PC-3 (cell line): ENCODE measurements around the gene GOLGA6L7. TPM values are rescaled to one million over a fixed set of nuclear protein-coding genes. Genes with fewer than 3 reads are reported as not detected.
A peak's percentile ranks its signal among the peaks of the same experiment; 100 is the strongest.
"Not testable (repeated sequence)": the region's sequence is repeated elsewhere in the genome, so short reads cannot be mapped to it uniquely, and the experiment has no call there.

Experiments
- ATAC-seq: fragments of 200-7000 bp; cut with Tn5 transposase; 2 replicates; pipeline ENCODE4 v1.9.1; 2020; ENCODE audit warnings: mild to moderate bottlenecking, moderate library complexity
- BruUV-seq: library from RNA; stranded (reverse); fragments of 400-500 nt; replicated peaks from 2 replicates; lab custom pipeline; 2021; lab: Mats Ljungman, UMichigan
- CTCF ChIA-PET: fragments of 300-600 bp; sonication (Branson Sonifier 250); formaldehyde crosslinking; loops from one replicate; lab custom pipeline; 2022; ENCODE audit warnings: antibody characterized with exemption; lab: Charles Lee
- POLR2A ChIA-PET: fragments of 300-600 bp; sonication (Branson Sonifier 250); formaldehyde crosslinking; loops from one replicate; lab custom pipeline; 2022; ENCODE audit warnings: antibody characterized with exemption; ENCODE audit not compliant: unreplicated experiment; lab: Charles Lee
- DNase-seq: peaks from one replicate; pipeline ENCODE4 v3.0.0-alpha.2; 2015
- H2AFZ ChIP-seq: fragments of 300-600 bp; sonication (generic); 2 replicates; pipeline ENCODE4 v1.6.0; 2016; ENCODE audit warnings: antibody characterized with exemption, low read length
- H3F3A ChIP-seq: fragments of 300-600 bp; sonication (generic); one replicate; pipeline ENCODE4 v1.6.0; 2017; ENCODE audit warnings: antibody characterized with exemption, low read length, control low read depth, mild to moderate bottlenecking; ENCODE audit not compliant: unreplicated experiment
- H3K27ac ChIP-seq: fragments of 300-600 bp; sonication (generic); 2 replicates; pipeline ENCODE4 v1.5.1; 2016; ENCODE audit warnings: mild to moderate bottlenecking, low read length
- H3K27me3 ChIP-seq: fragments of 300-600 bp; sonication (generic); 2 replicates; pipeline ENCODE4 v1.6.1; 2016; ENCODE audit warnings: low read length, mixed read lengths
- H3K36me3 ChIP-seq: fragments of 300-600 bp; sonication (generic); 2 replicates; pipeline ENCODE4 v1.6.1; 2016; ENCODE audit warnings: low read depth, mixed run types, low read length, mixed read lengths
- H3K4me1 ChIP-seq: fragments of 300-600 bp; sonication (generic); 2 replicates; pipeline ENCODE4 v1.5.1; 2016; ENCODE audit warnings: low read length; ENCODE audit not compliant: insufficient read depth
- H3K4me2 ChIP-seq: fragments of 300-600 bp; sonication (generic); 2 replicates; pipeline ENCODE4 v1.6.0; 2016; ENCODE audit warnings: low read length
- H3K4me3 ChIP-seq: fragments of 300-600 bp; sonication (generic); 2 replicates; pipeline ENCODE4 v1.5.1; 2016; ENCODE audit warnings: mild to moderate bottlenecking, low read length, mixed read lengths
- H3K79me2 ChIP-seq: fragments of 300-600 bp; sonication (generic); 2 replicates; pipeline ENCODE4 v1.6.1; 2017; ENCODE audit warnings: low read length, mixed read lengths
- H3K9ac ChIP-seq: fragments of 300-600 bp; sonication (generic); 2 replicates; pipeline ENCODE4 v1.6.0; 2016; ENCODE audit warnings: mild to moderate bottlenecking, low read length
- H3K9me2 ChIP-seq: fragments of 300-600 bp; sonication (generic); replicated peaks from 2 replicates; pipeline ENCODE4 v1.6.1; 2016; ENCODE audit warnings: mixed run types, low read length, mixed read lengths
- H3K9me3 ChIP-seq: fragments of 300-600 bp; sonication (generic); 2 replicates; pipeline ENCODE4 v1.6.1; 2016; ENCODE audit warnings: low read length, mixed read lengths
- H4K20me1 ChIP-seq: fragments of 300-600 bp; sonication (generic); 2 replicates; pipeline ENCODE4 v1.6.1; 2016; ENCODE audit warnings: low read length, mixed read lengths
- EZH2 ChIP-seq: fragments of 300-600 bp; sonication (generic); IDR thresholded peaks from one replicate; pipeline ENCODE4 v1.6.1; 2017; ENCODE audit warnings: antibody characterized with exemption, mild to moderate bottlenecking, low read length; ENCODE audit not compliant: unreplicated experiment
- EZH2phosphoT487 ChIP-seq: fragments of 300-600 bp; sonication (generic); IDR thresholded peaks from 2 replicates; pipeline ENCODE4 v1.6.1; 2018; ENCODE audit warnings: mild to moderate bottlenecking, antibody characterized with exemption, low read length, borderline replicate concordance
- intact Hi-C: fragments of 100-400 bp; cut with micrococcal nuclease; formaldehyde crosslinking; loops from 2 replicates; pipeline ENCODE4 v1.9.0; 2023
- total RNA-seq: library from RNA; depleted of rRNA; stranded (reverse); fragments of >200 nt; gene quantifications from 2 replicates; pipeline ENCODE4 v1.2.3, GENCODE V29; 2014
- TF ChIP-seq, protein P1 (sequence below): fragments of 300-600 bp; sonication (generic); conservative IDR thresholded peaks from 2 replicates; pipeline ENCODE4 v1.5.1; 2017; ENCODE audit warnings: antibody characterized with exemption, low read depth, mild to moderate bottlenecking, low read length

GOLGA6L7 gene
- total RNA-seq, 1 experiment from 2014 or later, result not detected

DNA sequence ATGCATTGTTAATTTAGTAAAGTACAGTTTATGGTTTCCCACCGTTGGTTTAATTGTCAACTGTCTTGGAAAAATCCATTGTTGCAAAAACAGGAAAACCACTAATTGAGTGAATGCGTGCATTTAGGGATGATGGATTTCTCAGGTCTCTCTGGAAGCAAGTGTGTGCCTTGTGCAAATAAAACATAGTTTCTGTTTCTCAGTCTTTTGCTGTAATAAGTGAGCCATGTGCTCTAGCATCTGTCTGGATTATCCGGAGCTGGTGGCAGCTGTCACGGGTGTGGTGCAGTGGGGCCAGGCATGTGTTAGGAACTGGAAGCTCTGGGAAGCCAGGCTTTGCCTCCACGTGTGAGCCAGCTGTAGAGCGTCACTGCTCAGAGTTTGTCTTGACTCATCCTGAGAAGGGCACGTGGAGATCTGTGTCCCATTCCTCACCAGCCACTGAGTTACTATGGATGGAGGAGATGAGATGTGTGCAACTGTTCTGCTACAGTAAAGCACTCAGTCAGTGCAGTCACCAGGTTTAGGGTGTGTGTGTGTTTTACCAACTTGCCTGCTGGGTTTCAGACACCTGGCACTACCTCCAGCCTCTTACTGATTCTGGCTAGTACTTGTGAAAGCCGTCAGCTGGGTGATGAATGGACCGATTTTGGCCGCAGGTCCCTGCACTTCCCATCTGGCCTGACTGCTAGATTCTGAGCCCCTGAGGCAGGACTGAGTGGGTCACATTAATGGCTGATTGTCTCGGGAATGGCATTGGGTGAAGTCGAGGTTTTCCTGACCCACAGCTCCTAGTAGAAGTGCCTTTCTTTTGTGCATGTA lies 44.6 kb upstream of the GOLGA6L7 start:
- H3K9ac ChIP-seq, result no peak overlapping the region
- CTCF ChIA-PET, result no interaction called here
- no peaks in the 10 kb centered on the region for H3K36me3 ChIP-seq
- DNase-seq (no peak), ATAC-seq (no peak)
- H3K79me2 ChIP-seq, result peaks cover 76% of the 10 kb centered on the region
- peaks cover 27% of the 10 kb centered on the region for H3K4me1 ChIP-seq
- H3K4me3 ChIP-seq, result no peak overlapping the region
- no peaks in the 10 kb centered on the region for H3K27me3 ChIP-seq
- H3K4me2 ChIP-seq, result no peak overlapping the region
- no TSS peak for BruUV-seq
- H3K9me3 ChIP-seq, result no peaks in the 10 kb centered on the region
- POLR2A ChIA-PET, result no interaction called here
- intact Hi-C loops, result no loop called here
- H3K27ac ChIP-seq, result no peak overlapping the region
- no peaks in the 10 kb centered on the region for H4K20me1 ChIP-seq
- H2AFZ ChIP-seq, result no peak overlapping the region
- H3F3A ChIP-seq, result no peaks in the 10 kb centered on the region
- no peak for TF ChIP-seq EZH2phosphoT487
- no peaks in the 10 kb centered on the region for H3K9me2 ChIP-seq

DNA sequence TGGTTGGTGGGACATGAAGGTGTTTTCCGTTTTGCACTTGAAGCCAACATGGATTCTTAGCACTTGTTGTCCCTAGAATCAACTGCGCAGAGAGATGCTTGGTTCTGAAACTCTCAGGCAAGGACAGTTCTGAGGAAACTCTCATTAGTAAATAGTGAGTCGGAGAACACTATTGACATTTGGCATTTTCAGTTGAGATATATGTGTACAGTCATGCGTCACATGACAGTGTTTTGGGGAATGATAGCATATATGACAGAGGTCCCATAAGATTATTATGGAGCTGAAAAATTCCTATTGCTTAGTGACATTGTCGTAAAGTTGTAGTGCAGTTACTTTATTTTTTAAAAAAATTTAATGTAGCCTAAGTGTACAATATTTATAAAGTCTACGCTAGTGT lies 43.1 kb upstream of the GOLGA6L7 start:
- H3F3A ChIP-seq, result no peaks in the 10 kb centered on the region
- DNase-seq, result peak; percentile 63
- peaks cover 84% of the 10 kb centered on the region for H3K79me2 ChIP-seq
- H2AFZ ChIP-seq, result no peak overlapping the region
- H3K36me3 ChIP-seq, result no peaks in the 10 kb centered on the region
- intact Hi-C loops, result no loop called here
- TF ChIP-seq EZH2 (no peak), EZH2phosphoT487 (no peak)
- TF ChIP-seq, protein P1, sequence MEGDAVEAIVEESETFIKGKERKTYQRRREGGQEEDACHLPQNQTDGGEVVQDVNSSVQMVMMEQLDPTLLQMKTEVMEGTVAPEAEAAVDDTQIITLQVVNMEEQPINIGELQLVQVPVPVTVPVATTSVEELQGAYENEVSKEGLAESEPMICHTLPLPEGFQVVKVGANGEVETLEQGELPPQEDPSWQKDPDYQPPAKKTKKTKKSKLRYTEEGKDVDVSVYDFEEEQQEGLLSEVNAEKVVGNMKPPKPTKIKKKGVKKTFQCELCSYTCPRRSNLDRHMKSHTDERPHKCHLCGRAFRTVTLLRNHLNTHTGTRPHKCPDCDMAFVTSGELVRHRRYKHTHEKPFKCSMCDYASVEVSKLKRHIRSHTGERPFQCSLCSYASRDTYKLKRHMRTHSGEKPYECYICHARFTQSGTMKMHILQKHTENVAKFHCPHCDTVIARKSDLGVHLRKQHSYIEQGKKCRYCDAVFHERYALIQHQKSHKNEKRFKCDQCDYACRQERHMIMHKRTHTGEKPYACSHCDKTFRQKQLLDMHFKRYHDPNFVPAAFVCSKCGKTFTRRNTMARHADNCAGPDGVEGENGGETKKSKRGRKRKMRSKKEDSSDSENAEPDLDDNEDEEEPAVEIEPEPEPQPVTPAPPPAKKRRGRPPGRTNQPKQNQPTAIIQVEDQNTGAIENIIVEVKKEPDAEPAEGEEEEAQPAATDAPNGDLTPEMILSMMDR, result no peak
- ChIA-PET CTCF (no interaction called here), POLR2A (no interaction called here)
- H3K9me3 ChIP-seq, result no peaks in the 10 kb centered on the region
- H3K4me1 ChIP-seq, result peaks cover 31% of the 10 kb centered on the region
- no peak overlapping the region for H3K27ac ChIP-seq
- H3K9ac ChIP-seq, result no peak overlapping the region
- H3K27me3 ChIP-seq, result no peaks in the 10 kb centered on the region
- H3K4me2 ChIP-seq, result no peak overlapping the region
- ATAC-seq, result peak; percentile 69
- H4K20me1 ChIP-seq, result no peaks in the 10 kb centered on the region
- H3K9me2 ChIP-seq, result no peaks in the 10 kb centered on the region
- BruUV-seq, result no TSS peak
- H3K4me3 ChIP-seq, result no peak overlapping the region

DNA sequence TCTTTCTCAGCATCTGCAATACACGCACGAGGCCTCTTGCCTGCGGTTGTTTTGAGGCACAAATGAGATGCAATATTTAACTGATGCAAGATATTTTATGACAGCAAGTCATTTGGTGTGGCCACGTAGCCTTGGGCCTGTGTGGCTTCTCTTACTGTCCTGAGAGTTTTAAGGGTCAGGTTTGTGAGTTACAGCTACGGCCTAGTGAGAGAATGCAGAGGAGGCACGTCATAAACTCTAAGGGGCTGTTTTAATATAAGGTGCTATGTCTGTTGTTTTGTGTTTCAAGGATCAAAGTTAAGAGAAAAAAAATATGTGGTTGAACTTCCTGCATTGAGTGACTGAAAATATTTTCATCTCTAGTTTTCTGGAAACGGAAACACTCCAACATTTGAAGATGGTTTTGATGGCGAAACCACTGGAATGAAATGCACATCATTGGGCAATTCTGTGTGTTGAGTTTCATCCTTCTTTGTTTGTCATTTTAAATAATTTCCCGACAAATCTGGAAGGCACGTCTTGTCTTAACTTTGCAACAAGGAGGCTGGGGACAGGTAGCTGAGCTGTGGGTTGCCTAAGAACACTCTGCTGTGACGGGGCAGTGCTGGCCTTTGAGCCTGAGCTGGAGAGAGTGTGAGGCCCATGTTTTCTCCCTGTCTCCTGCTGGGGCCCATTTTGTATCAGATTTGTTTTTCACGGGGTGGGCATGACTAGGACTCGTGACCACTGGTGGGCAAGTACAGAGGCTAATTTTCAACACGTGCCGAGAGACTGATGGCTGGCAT lies 42.5 kb upstream of the GOLGA6L7 start:
- no peaks in the 10 kb centered on the region for H3K9me2 ChIP-seq
- H2AFZ ChIP-seq, result no peak overlapping the region
- H3K4me1 ChIP-seq, result peaks cover 27% of the 10 kb centered on the region
- H3K4me2 ChIP-seq, result no peak overlapping the region
- POLR2A ChIA-PET, result no interaction called here
- H3K9ac ChIP-seq, result no peak overlapping the region
- H3K27ac ChIP-seq, result no peak overlapping the region
- ATAC-seq (no peak), DNase-seq (no peak)
- CTCF ChIA-PET, result no interaction called here
- no peaks in the 10 kb centered on the region for H3K9me3 ChIP-seq
- BruUV-seq, result no TSS peak
- TF ChIP-seq, protein P1, result no peak
- no peak for TF ChIP-seq EZH2phosphoT487
- no peak for TF ChIP-seq EZH2
- intact Hi-C loops, result no loop called here
- no peak overlapping the region for H3K4me3 ChIP-seq
- H3K36me3 ChIP-seq, result no peaks in the 10 kb centered on the region
- peaks cover 84% of the 10 kb centered on the region for H3K79me2 ChIP-seq
- H3F3A ChIP-seq, result no peaks in the 10 kb centered on the region
- H4K20me1 ChIP-seq, result no peaks in the 10 kb centered on the region
- H3K27me3 ChIP-seq, result no peaks in the 10 kb centered on the region

DNA sequence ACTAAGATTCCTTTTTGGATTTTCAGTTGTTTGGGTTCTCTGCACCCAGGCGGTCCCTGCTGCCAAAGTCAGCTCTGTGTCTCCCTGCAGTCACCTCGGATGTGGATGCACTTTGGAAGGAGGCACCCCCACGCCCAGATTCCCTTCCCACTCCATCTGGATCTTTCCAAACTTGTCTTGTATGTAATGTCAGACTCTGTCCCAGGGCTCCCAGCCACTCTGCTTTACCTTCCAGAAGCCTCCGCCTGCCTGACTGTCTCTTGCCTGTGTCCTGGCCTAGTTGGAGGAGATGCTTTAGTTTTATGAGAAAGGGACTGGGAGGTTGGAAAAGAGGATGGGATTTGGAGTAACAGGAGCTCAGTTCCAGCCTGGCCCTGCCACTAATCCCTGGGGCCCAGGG lies 41.8 kb upstream of the GOLGA6L7 start:
- CTCF ChIA-PET, result interaction anchor here (0.6 kb wide), 1 partner anchor 105 kb away, joined by 4 read pairs; no protein-coding TSS in a partner anchor
- H3K27ac ChIP-seq, H3K27me3 ChIP-seq, H3K4me2 ChIP-seq, POLR2A ChIA-PET, H3F3A ChIP-seq, H3K36me3 ChIP-seq, H3K9me3 ChIP-seq, BruUV-seq, H2AFZ ChIP-seq, H4K20me1 ChIP-seq, intact Hi-C loops, ATAC-seq, H3K4me3 ChIP-seq, H3K9me2 ChIP-seq, H3K9ac ChIP-seq, DNase-seq: not testable (repeated sequence)
- Histone ChIP-seq H3K4me1 (peaks cover 30% of the 10 kb centered on the region), H3K79me2 (peaks cover 78% of the 10 kb centered on the region)
